Mucosa of descending colon (tissue), 3 donors: Measurements from ENCODE around the gene HPSE2. TPM values are rescaled to one million over a fixed set of nuclear protein-coding genes. Genes with fewer than 3 reads are reported as not detected.

Experiments used
- ATAC-seq: fragments of 200-7000 bp; cut with Tn5 transposase; one replicate; pipeline ENCODE4 v1.9.1; 2020; ENCODE audit warnings: mild to moderate bottlenecking, moderate library complexity
- DNase-seq, 3 donors: peaks; one replicate each; pipeline ENCODE4 v3.0.0-alpha.2; 2020
- H3K36me3 ChIP-seq: fragments of 200-600 bp; one replicate; pipeline ENCODE4 v1.8.0; 2021; ENCODE audit warnings: low read depth, mild to moderate bottlenecking
- H3K4me1 ChIP-seq: fragments of 200-600 bp; one replicate; pipeline ENCODE4 v1.8.0; 2021; ENCODE audit warnings: low read depth, mild to moderate bottlenecking
- H3K4me3 ChIP-seq: fragments of 200-600 bp; one replicate; pipeline ENCODE4 v1.8.0; 2021; ENCODE audit warnings: mild to moderate bottlenecking
- H3K9me3 ChIP-seq: fragments of 200-600 bp; one replicate; pipeline ENCODE4 v1.8.0; 2021; ENCODE audit warnings: mild to moderate bottlenecking
- CTCF ChIP-seq: fragments of 200-600 bp; IDR thresholded peaks from one replicate; pipeline ENCODE4 v1.8.0; 2022; ENCODE audit warnings: antibody characterized with exemption, mild to moderate bottlenecking
- intact Hi-C, 2 donors: fragments of 100-400 bp; cut with DNase I in 1 of 2; cut with micrococcal nuclease in 1 of 2; formaldehyde crosslinking; loops; one replicate each; pipeline versions ENCODE4 v1.11.0 to v1.11.1; 2022; cut with DNase I, micrococcal nuclease
- total RNA-seq, 3 donors: library from RNA; stranded (reverse); fragmentation: NEBNext Ultra II Directional in 2 of 3; extraction: Animal tissue kit (Norgen Biotek cat#: 25700) in 2 of 3; gene quantifications; one replicate each; pipeline versions ENCODE4 v1.2.1 to v1.2.4, GENCODE V29; 2021 to 2023
- donor health status: DM: no; HTN: no; CAD: no; lungs with moderate emphysema.
- donor health status: DM: no; HTN: no; CAD: no.
- donor health status: DM: no; HTN: yes; CAD: no.

The HPSE2 gene
- total RNA-seq, 3 donors from 2014 or later, result 1.3 to 3.7 (median 2.4) TPM

- DNase-seq (no peak), ATAC-seq (no peak)
- Histone ChIP-seq H3K4me1 (no peaks in the 10 kb centered on the region), H3K36me3 (no peaks in the 10 kb centered on the region), H3K9me3 (no peaks in the 10 kb centered on the region), H3K4me3 (no peak overlapping the region)
- intact Hi-C loops, result no loop called here
- TF ChIP-seq CTCF, result no peak
Measured at GRCh38 chr10:98646998-98647917, 588.4 kb downstream of the HPSE2 start.

GRCh38 chr10:98644466-98644865, 591.2 kb downstream of the HPSE2 start:
- Histone ChIP-seq H3K36me3 (no peaks in the 10 kb centered on the region), H3K9me3 (no peaks in the 10 kb centered on the region)

GRCh38 chr10:98642281-98642680, 593.4 kb downstream of the HPSE2 start:
- ATAC-seq (no peak), DNase-seq (no peak)
- Histone ChIP-seq H3K36me3 (no peaks in the 10 kb centered on the region), H3K4me1 (no peaks in the 10 kb centered on the region), H3K9me3 (no peaks in the 10 kb centered on the region), H3K4me3 (no peak overlapping the region)
- intact Hi-C loops, result no loop called here
- TF ChIP-seq CTCF, result no peak

More at GRCh38 chr10:98644466-98644865, 591.2 kb downstream of the HPSE2 start:
- no peak for ATAC-seq
- DNase-seq, result no peak
- Histone ChIP-seq H3K4me1 (no peaks in the 10 kb centered on the region), H3K4me3 (no peak overlapping the region)
- TF ChIP-seq CTCF, result no peak
- intact Hi-C loops, result no loop called here

- no peak for TF ChIP-seq CTCF
- Histone ChIP-seq H3K4me1 (no peaks in the 10 kb centered on the region), H3K4me3 (no peak overlapping the region), H3K36me3 (no peaks in the 10 kb centered on the region), H3K9me3 (no peaks in the 10 kb centered on the region)
- DNase-seq (no peak), ATAC-seq (no peak)
- intact Hi-C loops, result no loop called here
Measured at GRCh38 chr10:98638920-98639319, 596.7 kb downstream of the HPSE2 start.

- intact Hi-C loops, result no loop called here
- Histone ChIP-seq H3K4me1 (no peaks in the 10 kb centered on the region), H3K9me3 (no peaks in the 10 kb centered on the region), H3K36me3 (no peaks in the 10 kb centered on the region), H3K4me3 (no peak overlapping the region)
- no peak for ATAC-seq
- TF ChIP-seq CTCF, result no peak
- DNase-seq, result no peak
Measured at GRCh38 chr10:98636921-98637329, 598.7 kb downstream of the HPSE2 start.
